ENCODE data around the gene ASH1L. TPM values are rescaled to one million over a fixed set of nuclear protein-coding genes. Genes with fewer than 3 reads are reported as not detected.

The ASH1L gene
- total and polyA plus RNA-seq, 2 experiments from 2014 or later = 23.6 to 24.7 TPM

GRCh38 chr1:155392898-155393411, 169.6 kb downstream of the ASH1L start (continued):
- TF ChIP-seq CTCF (conservative IDR thresholded peaks at IDR 0.05; ENCODE audit: low read depth in 2 of 2) (no peak), CREB1 (CRISPR knock-in tag; IDR thresholded peaks at IDR 0.05; ENCODE audit: low read depth) (no peak)
- TF ChIP-seq, protein P1, sequence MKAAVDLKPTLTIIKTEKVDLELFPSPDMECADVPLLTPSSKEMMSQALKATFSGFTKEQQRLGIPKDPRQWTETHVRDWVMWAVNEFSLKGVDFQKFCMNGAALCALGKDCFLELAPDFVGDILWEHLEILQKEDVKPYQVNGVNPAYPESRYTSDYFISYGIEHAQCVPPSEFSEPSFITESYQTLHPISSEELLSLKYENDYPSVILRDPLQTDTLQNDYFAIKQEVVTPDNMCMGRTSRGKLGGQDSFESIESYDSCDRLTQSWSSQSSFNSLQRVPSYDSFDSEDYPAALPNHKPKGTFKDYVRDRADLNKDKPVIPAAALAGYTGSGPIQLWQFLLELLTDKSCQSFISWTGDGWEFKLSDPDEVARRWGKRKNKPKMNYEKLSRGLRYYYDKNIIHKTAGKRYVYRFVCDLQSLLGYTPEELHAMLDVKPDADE (IDR thresholded peaks at IDR 0.05) = no peak

DNA sequence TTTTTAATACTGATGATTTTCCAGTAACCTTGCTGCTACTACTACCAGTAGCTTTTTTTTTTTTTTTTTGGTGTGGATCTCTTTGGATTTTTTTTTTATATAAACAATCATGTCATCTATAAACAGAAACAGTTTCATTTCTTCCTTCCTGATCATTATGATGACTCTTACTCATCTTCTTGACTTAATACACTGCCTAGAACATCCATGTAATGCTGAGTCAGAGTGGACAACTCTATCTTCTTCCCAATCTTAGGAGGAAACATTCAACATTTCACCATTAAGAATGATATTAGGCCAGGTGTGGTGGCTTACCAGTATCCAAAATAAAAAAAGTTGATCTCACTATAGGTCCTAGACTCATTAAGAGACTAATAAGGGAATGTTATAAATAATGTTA, 172.8 kb downstream of the ASH1L start:
- no peaks in the 10 kb centered on the region for H3K4me1 Mint-ChIP-seq
- Histone ChIP-seq H3K4me1 (ENCODE audit: insufficient read depth) (no peaks in the 10 kb centered on the region), H3K27ac (ENCODE audit: low read depth) (no peak overlapping the region), H4K20me1 (replicated peaks; ENCODE audit: insufficient read depth) (no peaks in the 10 kb centered on the region), H3K79me2 (replicated peaks; ENCODE audit: insufficient read depth) (no peaks in the 10 kb centered on the region), H3K4me3 (no peak overlapping the region), H3K36me3 (ENCODE audit: insufficient read depth) (peaks cover 5% of the 10 kb centered on the region; the same call in 1 of the 2 replicates), H3F3A (replicated peaks; ENCODE audit: low read depth) (no peaks in the 10 kb centered on the region), H2AFZ (no peak overlapping the region), H3K27me3 (ENCODE audit: insufficient read depth) (no peaks in the 10 kb centered on the region), H3K4me2 (no peak overlapping the region), H3K9me2 (ENCODE audit: insufficient read depth) (no peaks in the 10 kb centered on the region)
- peaks cover 62% of the 10 kb centered on the region for H3K36me3 Mint-ChIP-seq (ENCODE audit: low read depth)
- H3K27ac Mint-ChIP-seq = no peak overlapping the region
- H3K27me3 Mint-ChIP-seq (ENCODE audit: insufficient read depth, low read depth, poor library complexity) = peaks cover 2% of the 10 kb centered on the region
- DNase-seq (ENCODE audit: low spot score) (no peak), ATAC-seq (no peak)
- no peak overlapping the region for H3K4me3 Mint-ChIP-seq
- H3K9me3 Mint-ChIP-seq = peaks cover 12% of the 10 kb centered on the region; the same call in 1 of the 3 replicates
- TF ChIP-seq CTCF (conservative IDR thresholded peaks at IDR 0.05; ENCODE audit: low read depth in 2 of 2) (no peak), NANOG (IDR thresholded peaks at IDR 0.05; ENCODE audit: borderline replicate concordance) (no peak), ZNF331 (CRISPR knock-in tag; IDR thresholded peaks at IDR 0.05; ENCODE audit: low read depth) (no peak), ZNF462 (CRISPR knock-in tag; IDR thresholded peaks at IDR 0.05) (no peak), CREB1 (CRISPR knock-in tag; IDR thresholded peaks at IDR 0.05; ENCODE audit: low read depth) (no peak), EZH2phosphoT487 (IDR thresholded peaks at IDR 0.05; ENCODE audit: unreplicated experiment) (no peak), POLR2AphosphoS5 (IDR thresholded peaks at IDR 0.05; ENCODE audit: low read depth) (no peak)
- TF ChIP-seq, protein P1 (IDR thresholded peaks at IDR 0.05) = no peak

All from GM23338 (cell line).